GM18502 (cell line): ENCODE measurements around the gene GALC.

Experiments used
- ATAC-seq: cut with Tn5 transposase; IDR thresholded peaks from one replicate; pipeline ENCODE4 v1.9.1; 2021; ENCODE audit warnings: mild to moderate bottlenecking; ENCODE audit not compliant: unreplicated experiment, poor library complexity

GALC gene

DNA sequence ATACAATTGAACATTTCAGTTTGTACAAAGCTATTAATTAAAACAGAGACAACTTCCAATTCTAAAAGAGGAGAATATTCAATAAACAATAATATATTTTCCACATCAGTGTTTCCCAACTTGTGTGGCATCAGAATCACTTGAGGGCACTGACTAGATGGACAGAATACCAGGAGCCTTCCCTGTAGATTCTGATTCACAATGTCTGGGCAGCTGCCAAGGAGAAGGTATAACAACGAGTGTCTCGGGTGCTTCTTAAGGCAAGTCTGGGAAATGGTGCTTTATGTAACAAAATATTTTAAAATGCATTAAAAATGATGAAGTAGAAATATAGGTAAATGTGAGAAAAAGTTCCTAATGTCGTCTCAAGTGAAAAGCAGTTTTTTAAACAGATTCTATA, 26.2 kb downstream of the GALC start:
- ATAC-seq = no peak

GRCh38 chr14:87961246-87961645, 31.7 kb downstream of the GALC start:
- no peak for ATAC-seq

GRCh38 chr14:87960013-87960787, 32.8 kb downstream of the GALC start:
- no peak for ATAC-seq

GRCh38 chr14:87955501-87955900, 37.5 kb downstream of the GALC start:
- no peak for ATAC-seq

- peak; percentile 88 for ATAC-seq
Observed at GRCh38 chr14:87952307-87953094, 40.5 kb downstream of the GALC start.

DNA sequence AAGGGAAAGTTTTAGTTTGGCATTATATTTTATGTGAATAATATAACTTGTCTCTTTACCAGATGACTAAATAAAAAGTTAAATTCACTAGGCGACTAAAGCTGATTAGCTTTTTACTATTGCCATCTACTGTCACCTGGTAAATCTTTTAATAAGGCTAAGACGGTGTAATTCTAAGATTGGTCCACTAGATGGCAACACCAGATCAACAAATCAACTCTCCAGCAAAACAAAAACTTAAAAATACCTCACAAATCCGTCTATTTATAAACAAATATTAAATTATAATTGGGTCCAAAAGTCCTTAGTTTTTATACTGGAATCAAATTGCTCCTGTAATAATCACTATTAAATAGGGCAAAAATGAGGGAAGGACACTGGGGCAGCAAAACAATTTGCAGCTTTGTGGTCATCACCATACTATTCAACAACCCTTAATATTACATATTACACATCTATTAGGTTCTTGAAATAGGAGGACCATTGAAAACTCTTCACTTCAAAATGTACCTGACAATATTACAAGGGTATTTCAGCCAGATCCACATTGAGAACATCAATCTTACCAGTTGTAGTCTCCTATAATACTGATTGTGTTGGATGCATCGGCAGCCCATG, 47.9 kb downstream of the GALC start:
- no peak for ATAC-seq

DNA sequence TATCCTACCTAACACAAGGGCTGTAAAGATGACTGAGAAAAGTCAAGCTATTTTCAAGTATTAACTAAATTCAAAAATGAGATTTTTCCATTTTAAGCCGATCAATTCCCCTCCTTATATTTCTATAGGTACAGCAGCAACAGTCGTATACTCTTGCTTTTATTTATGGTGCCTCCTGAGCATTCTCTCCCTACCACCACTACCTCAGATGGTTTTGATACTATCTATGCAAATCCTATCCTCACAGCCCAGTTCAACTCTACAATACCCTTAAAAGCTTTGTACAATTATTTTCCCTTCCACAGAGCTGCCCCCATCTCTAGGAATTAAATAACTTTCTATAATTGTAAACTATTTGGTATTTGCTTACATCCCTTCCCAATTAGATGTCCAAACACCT, 52.1 kb downstream of the GALC start:
- ATAC-seq = peak; percentile 49

DNA sequence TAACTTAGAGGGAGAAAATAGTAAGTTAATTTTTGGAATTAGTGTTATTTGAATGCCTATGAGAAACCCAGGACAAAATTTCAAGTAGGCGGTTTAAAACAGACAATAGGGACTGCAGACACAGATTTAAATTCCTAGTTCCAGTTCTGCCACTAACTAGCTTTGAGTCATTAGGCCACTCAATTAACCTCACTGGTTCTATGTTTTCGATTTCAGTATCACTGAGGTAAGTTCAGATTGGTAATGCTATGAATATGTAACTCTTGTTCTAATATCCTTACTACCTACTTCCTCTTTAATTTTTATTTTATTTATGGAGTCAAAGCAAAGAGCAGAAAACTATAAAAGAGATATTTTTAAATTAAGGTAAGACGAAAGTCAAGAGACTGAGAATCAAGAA, 52.6 kb downstream of the GALC start:
- peak; percentile 98 for ATAC-seq

GRCh38 chr14:87935886-87936285, 57.1 kb downstream of the GALC start:
- no peak for ATAC-seq

- no peak for ATAC-seq
Observed at GRCh38 chr14:87935081-87935828, 57.7 kb downstream of the GALC start.

GRCh38 chr14:87934185-87934584, 58.8 kb downstream of the GALC start:
- ATAC-seq = no peak

DNA sequence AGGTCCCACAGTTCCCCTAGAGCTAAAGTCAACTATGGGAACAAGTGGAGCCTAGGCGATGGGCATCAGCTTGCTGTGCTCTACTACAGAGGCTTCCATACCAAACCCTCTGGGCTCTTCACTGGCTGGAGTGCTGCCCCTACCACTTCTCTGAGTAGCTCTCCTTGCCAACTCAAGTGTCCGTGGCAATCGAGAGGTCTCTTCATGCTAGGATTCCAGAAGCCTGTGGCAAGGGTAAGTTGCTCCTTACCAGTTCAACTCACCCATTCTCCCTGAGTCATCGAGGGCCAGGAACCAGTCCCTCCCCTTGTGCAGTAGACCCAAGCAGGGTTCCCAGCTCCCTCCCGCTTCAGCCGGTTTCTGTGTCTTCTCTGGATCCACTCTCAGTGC, 76.1 kb downstream of the GALC start:
- ATAC-seq = no peak

DNA sequence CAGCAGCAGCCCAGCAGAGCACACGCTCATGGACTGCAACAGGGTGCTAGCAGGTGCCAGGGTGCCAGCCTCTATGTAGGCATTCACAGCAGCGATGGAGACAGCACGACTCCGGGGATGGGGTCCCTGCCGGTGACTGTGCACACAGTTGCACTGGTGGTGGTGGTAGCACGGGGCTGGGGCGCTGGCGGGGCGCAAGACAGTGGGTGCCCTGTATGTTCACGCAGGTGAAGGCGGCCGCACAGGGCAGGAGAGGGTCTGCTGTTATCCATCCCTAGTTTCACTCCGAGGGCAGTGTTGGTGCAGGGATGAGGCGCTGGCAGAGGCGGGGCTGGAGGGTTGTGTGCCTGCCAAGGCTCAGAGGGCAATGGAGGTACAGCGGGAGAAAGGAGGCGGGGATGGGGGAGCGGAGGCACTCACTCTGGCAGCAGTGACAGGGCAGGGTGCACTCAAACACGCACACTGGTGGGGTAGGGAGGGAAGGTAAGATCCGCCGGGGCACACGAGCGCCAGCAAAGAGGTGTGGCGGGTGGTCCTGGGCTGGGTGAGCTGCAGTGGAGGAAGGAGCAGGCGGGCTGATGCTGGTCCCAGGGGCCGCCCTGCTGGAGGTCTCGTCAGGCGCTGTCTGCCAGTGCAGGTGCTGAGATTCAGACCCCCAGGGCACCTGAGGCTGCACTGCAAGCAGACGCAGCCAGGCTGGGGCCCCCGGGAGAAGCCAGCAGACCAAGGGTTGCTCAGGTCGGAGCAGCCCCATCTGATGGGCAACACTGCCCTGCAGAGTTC, 76.7 kb downstream of the GALC start:
- ATAC-seq = no peak

DNA sequence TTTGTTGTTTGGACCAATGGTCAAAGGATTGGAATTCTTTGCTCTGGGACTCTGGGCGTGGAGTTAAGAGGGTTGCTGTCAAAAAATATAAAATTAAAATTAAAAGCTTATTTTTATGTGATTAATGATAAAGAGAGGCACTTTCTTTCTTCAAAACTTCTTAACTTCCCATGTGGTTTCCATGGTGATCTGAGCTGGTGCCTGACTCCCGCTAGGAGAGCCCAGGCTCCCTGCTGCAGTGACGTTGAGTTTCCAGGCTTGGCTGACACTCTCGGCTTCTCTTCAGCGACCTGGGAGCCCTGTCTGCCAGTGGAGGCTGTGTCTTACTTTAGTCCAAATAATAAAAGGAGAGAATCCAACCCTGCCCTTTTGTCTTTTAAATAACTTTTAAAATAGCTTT, 84.4 kb downstream of the GALC start:
- no peak for ATAC-seq

GRCh38 chr14:87901652-87902051, 91.3 kb downstream of the GALC start:
- no peak for ATAC-seq

- ATAC-seq = no peak
Observed at GRCh38 chr14:87901236-87901635, 91.7 kb downstream of the GALC start.

DNA sequence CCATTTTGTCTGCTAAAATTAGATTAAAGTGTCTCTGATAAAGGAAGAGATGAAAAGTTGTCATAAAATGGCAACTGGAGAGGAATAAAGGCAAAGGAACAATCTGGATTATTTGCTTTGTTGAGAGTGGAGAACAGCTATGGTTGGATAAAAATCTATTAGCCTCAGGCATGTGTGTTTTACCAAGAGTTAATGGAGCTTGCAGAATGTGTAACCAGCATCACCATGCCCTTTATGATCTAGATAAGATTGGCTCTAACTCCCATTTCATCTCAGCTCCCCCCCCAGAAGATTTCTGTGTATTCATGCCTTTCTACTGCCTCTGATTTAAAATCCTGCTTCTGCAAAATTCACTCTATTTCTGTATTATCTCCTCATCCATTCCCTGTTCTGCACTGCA, 93.8 kb downstream of the GALC start:
- no peak for ATAC-seq

GRCh38 chr14:87898301-87898700, 94.7 kb downstream of the GALC start:
- no peak for ATAC-seq

DNA sequence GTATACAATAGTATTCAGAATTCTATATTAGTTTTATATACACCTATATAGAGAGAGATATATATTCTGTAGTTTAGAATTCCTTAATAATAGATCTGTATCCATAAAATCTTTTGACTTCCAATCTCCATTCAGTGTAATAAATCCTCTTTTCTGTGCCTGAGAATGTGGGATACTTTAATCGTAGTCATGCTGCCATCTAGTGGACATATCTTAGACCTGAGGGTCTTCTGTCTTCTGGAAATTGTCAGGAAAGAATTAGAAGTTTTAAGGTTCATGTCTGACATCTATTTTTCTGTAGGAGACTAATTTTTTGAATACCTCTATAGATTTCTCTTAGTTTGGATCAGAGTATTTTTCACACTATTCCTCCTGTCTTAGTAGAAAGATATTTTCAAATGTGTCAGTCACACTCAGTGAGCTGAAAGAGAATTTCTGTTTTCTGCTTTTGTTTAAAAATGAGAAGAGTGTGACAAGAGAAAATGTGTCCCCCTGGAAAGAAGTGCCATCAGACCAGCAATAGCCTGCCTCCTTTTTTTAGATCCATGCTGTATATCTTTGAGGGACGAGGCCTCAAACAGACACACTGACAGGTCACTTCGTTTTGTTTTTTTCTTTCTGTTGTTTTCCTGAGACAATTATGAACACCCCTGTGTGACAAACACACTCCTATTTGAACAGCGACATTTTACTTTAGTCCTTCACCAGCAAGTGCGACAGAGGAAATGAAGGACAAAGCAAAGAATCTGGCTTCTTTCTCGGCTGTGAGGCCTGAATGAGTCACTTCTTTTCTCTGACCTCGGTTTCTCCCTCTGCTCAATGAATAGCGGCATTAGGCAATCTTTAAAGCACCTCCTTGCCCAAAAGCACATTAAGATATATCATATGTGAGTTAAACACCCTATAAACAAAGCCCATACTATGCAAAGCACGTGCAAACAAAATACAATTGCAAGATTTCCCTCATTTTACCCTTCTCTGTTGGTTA, 96.3 kb downstream of the GALC start:
- peak; percentile 62 for ATAC-seq
